ENCODE data around the gene TFEB. TPM values are rescaled to one million over a fixed set of nuclear protein-coding genes. Genes with fewer than 3 reads are reported as not detected.

Gene TFEB
- total RNA-seq, 3 donors from 2014 or later (not counting 1 experiment from before 2014, with no cell fraction given) = 56.0 to 66.7 (median 66.2) TPM

GRCh38 chr6:41748542-41748941 is 13.1 kb upstream of the TFEB start:
- H3K4me3 ChIP-seq (ENCODE audit: low read length) = no peak overlapping the region
- H3K9me3 Mint-ChIP-seq = no peaks in the 10 kb centered on the region
- WGBS (ENCODE audit: insufficient coverage) = 90% methylated on average over 3 of the region's 3 CpGs
- H3K27me3 ChIP-seq (ENCODE audit: control insufficient read depth, insufficient read depth, low read length) = no peaks in the 10 kb centered on the region
- ATAC-seq = no peak
- H3K36me3 ChIP-seq (ENCODE audit: control insufficient read depth, insufficient read depth, low read length) = no peaks in the 10 kb centered on the region
- H3K27ac Mint-ChIP-seq = no peak overlapping the region
- no peak for TF ChIP-seq CTCF (IDR thresholded peaks at IDR 0.05)
- no peaks in the 10 kb centered on the region for H3K36me3 Mint-ChIP-seq
- no peaks in the 10 kb centered on the region for H3K4me1 Mint-ChIP-seq
- no peaks in the 10 kb centered on the region for H3K27me3 Mint-ChIP-seq (ENCODE audit: low read depth in 2 of 2)
- no peaks in the 10 kb centered on the region for H3K9me3 ChIP-seq (ENCODE audit: control insufficient read depth, insufficient read depth, low read length)
- intact Hi-C loops (cut with micrococcal nuclease) = no loop called here
- H3K4me1 ChIP-seq (ENCODE audit: control insufficient read depth, insufficient read depth, low read length) = no peaks in the 10 kb centered on the region
- no peak overlapping the region for H3K27ac ChIP-seq (ENCODE audit: low read length)
- H3K4me3 Mint-ChIP-seq = no peak overlapping the region
- no peak for DNase-seq

- Mint-ChIP-seq H3K36me3 (no peaks in the 10 kb centered on the region), H3K4me3 (no peak overlapping the region), H3K27ac (no peak overlapping the region), H3K4me1 (no peaks in the 10 kb centered on the region), H3K9me3 (no peaks in the 10 kb centered on the region), H3K27me3 (ENCODE audit: low read depth in 2 of 2) (no peaks in the 10 kb centered on the region)
- WGBS (ENCODE audit: insufficient coverage) = 96% methylated on average over 6 of the region's 6 CpGs
- Histone ChIP-seq H3K4me3 (ENCODE audit: low read length) (no peak overlapping the region), H3K36me3 (ENCODE audit: control insufficient read depth, insufficient read depth, low read length) (no peaks in the 10 kb centered on the region), H3K27ac (ENCODE audit: low read length) (no peak overlapping the region), H3K27me3 (ENCODE audit: control insufficient read depth, insufficient read depth, low read length) (no peaks in the 10 kb centered on the region), H3K9me3 (ENCODE audit: control insufficient read depth, insufficient read depth, low read length) (no peaks in the 10 kb centered on the region), H3K4me1 (ENCODE audit: control insufficient read depth, insufficient read depth, low read length) (no peaks in the 10 kb centered on the region)
- DNase-seq (no peak), ATAC-seq (no peak)
- intact Hi-C loops (cut with micrococcal nuclease) = no loop called here
- TF ChIP-seq CTCF (IDR thresholded peaks at IDR 0.05) = no peak
Measured at GRCh38 chr6:41748102-41748477, 12.7 kb upstream of the TFEB start.

- WGBS (ENCODE audit: insufficient coverage) = 86% methylated on average over 15 of the region's 15 CpGs
- Histone ChIP-seq H3K27ac (ENCODE audit: low read length) (no peak within 1 kb of the TSS), H3K4me1 (ENCODE audit: control insufficient read depth, insufficient read depth, low read length) (no peaks in the 10 kb centered on the region), H3K9me3 (ENCODE audit: control insufficient read depth, insufficient read depth, low read length) (no peaks in the 10 kb centered on the region), H3K4me3 (ENCODE audit: low read length) (no peak within 1 kb of the TSS), H3K36me3 (ENCODE audit: control insufficient read depth, insufficient read depth, low read length) (no peaks in the 10 kb centered on the region), H3K27me3 (ENCODE audit: control insufficient read depth, insufficient read depth, low read length) (no peaks in the 10 kb centered on the region)
- DNase-seq (no peak), ATAC-seq (no peak)
- H3K9me3 Mint-ChIP-seq = no peaks in the 10 kb centered on the region
- H3K4me3 Mint-ChIP-seq = no peak within 1 kb of the TSS
- no peaks in the 10 kb centered on the region for H3K4me1 Mint-ChIP-seq
- intact Hi-C loops (cut with micrococcal nuclease) = no loop called here
- H3K27me3 Mint-ChIP-seq (ENCODE audit: low read depth in 2 of 2) = peaks cover 0 to 3% of the 10 kb centered on the region in 2 donors
- no peaks in the 10 kb centered on the region for H3K36me3 Mint-ChIP-seq
- TF ChIP-seq CTCF (IDR thresholded peaks at IDR 0.05) = no peak
- no peak within 1 kb of the TSS for H3K27ac Mint-ChIP-seq
Measured at GRCh38 chr6:41747256-41748101, 12.1 kb upstream of the TFEB start, which contains the start of gene PGC. PGC (minus strand) TSS chr6:41747397; CDS start chr6:41747334, 63 bp downstream.

Measured in natural killer cell (primary cell).